Vagina (tissue), 2 donors: Measurements from ENCODE around the gene BRICD5. TPM values are rescaled to one million over a fixed set of nuclear protein-coding genes. Genes with fewer than 3 reads are reported as not detected.
A peak's percentile ranks its signal among the peaks of the same experiment; 100 is the strongest.

ENCODE experiments used
- DNase-seq, 2 donors: peaks; one replicate each; pipeline ENCODE4 v3.0.0-alpha.2; 2017; ENCODE audit errors: extremely low spot score in 2 of 2
- H3K27ac ChIP-seq: fragments of 200-600 bp; sonication (generic); one replicate; pipeline ENCODE4 v1.5.1; 2019
- H3K27me3 ChIP-seq: fragments of 200-600 bp; sonication (generic); one replicate; pipeline ENCODE4 v1.5.1; 2019
- H3K36me3 ChIP-seq, 2 donors: fragments of 200-600 bp; sonication (generic); one replicate each; pipeline ENCODE4 v1.5.1; 2017 to 2019
- H3K4me1 ChIP-seq: fragments of 200-600 bp; sonication (generic); one replicate; pipeline ENCODE4 v1.5.1; 2019
- H3K4me3 ChIP-seq, 2 donors: fragments of 200-600 bp; sonication (generic); 1 replicate in 1 of 2; 2 replicates in 1 of 2; pipeline ENCODE4 v1.5.1; 2016 to 2019
- H3K9me3 ChIP-seq: fragments of 200-600 bp; sonication (generic); one replicate; pipeline ENCODE4 v1.5.1; 2019
- CTCF ChIP-seq, 3 experiments: fragments of 450-650 bp in 2 of 3; fragments of 200-600 bp in 1 of 3; sonication (generic) in 1 of 3; IDR thresholded peaks; one replicate each; pipeline ENCODE4 v1.5.1; 2017 to 2019; ENCODE audit warnings: antibody characterized with exemption in 3 of 3, mild to moderate bottlenecking in 2 of 3, moderate library complexity in 2 of 3
- POLR2A ChIP-seq, 2 donors: fragments of 450-650 bp; IDR thresholded peaks; one replicate each; pipeline ENCODE4 v1.6.1; 2017; ENCODE audit warnings: antibody characterized with exemption in 2 of 2, mild to moderate bottlenecking in 2 of 2, moderate library complexity in 2 of 2
- POLR2AphosphoS5 ChIP-seq, 2 donors: sonication (generic); formaldehyde crosslinking; IDR thresholded peaks; one replicate each; pipeline ENCODE4 v1.9.0; 2017; ENCODE audit warnings: antibody characterized with exemption in 2 of 2, mild to moderate bottlenecking in 2 of 2, low read depth in 1 of 2; ENCODE audit not compliant: insufficient read depth in 1 of 2
- intact Hi-C: fragments of 100-400 bp; cut with DNase I; formaldehyde crosslinking; loops from one replicate; pipeline ENCODE4 v1.15.1; 2023
- total RNA-seq: library from RNA; depleted of rRNA; stranded (reverse); fragments of >200 nt; gene quantifications from one replicate; pipeline ENCODE4 v1.2.3, GENCODE V29; 2016

BRICD5 gene
- total RNA-seq, 1 donor from 2014 or later: 9.6 TPM

DNA sequence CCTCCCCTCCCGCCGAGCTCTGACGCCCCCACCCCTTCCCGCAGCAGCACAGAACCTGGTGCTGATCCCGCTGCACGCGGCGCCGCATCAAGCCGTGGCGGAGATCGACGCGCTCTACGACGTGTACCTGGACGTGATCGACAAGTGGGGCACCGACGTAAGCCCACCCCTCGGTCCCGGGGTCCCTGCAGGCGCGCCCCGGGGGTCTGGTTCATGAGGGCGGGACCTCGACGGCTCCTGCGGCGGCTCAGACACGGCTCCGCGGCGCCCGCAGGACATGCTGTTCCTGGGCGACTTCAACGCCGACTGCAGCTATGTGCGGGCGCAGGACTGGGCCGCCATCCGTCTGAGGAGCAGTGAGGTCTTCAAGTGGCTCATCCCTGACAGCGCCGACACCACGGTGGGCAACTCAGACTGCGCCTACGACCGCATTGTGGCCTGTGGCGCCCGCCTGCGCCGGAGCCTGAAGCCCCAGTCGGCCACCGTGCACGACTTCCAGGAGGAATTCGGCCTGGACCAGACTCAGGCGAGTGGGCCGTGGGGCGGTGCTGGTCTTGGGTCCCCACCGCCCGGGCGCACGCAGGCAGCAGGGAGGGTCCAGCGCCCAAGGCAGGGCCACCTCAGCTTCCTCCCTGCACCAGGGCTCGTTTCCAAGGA lies 27.0 kb upstream of the BRICD5 start:
- Histone ChIP-seq H3K27ac (no peak overlapping the region), H3K9me3 (no peaks in the 10 kb centered on the region), H3K36me3 (peaks cover 0 to 34% of the 10 kb centered on the region in 2 donors), H3K4me1 (peaks cover 22% of the 10 kb centered on the region), H3K27me3 (peaks cover 9% of the 10 kb centered on the region), H3K4me3 (no peak overlapping the region)
- TF ChIP-seq POLR2AphosphoS5 (IDR thresholded peaks at IDR 0.05; ENCODE audit: insufficient read depth in 1 of 2, low read depth in 1 of 2) (no peak), CTCF (IDR thresholded peaks at IDR 0.05) (no peak), POLR2A (IDR thresholded peaks at IDR 0.05) (no peak)
- DNase-seq: no peak
- intact Hi-C loops: no loop called here

DNA sequence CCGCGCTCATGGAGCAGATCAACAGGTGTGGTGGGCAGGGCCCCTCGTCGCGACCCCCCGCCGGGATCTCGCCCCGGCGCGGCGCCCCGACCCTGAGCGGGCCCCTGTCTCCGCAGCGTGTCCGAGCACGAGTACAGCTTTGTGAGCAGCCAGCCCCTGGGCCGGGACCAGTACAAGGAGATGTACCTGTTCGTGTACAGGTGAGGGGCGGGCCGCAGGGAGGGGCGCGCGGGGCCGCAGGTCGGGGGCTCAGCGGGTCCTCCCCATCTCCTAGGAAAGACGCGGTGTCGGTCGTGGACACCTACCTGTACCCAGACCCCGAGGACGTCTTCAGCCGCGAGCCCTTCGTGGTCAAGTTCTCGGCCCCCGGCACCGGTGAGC lies 26.4 kb upstream of the BRICD5 start:
- DNase-seq: no peak
- no peaks in the 10 kb centered on the region for H3K9me3 ChIP-seq
- H3K4me3 ChIP-seq: no peak overlapping the region
- TF ChIP-seq CTCF (IDR thresholded peaks at IDR 0.05): no peak
- TF ChIP-seq POLR2AphosphoS5 (IDR thresholded peaks at IDR 0.05; ENCODE audit: insufficient read depth in 1 of 2, low read depth in 1 of 2): no peak
- TF ChIP-seq POLR2A (IDR thresholded peaks at IDR 0.05): no peak
- peaks cover 0 to 36% of the 10 kb centered on the region in 2 donors for H3K36me3 ChIP-seq
- H3K27ac ChIP-seq: no peak overlapping the region
- H3K27me3 ChIP-seq: peaks cover 9% of the 10 kb centered on the region
- H3K4me1 ChIP-seq: peaks cover 22% of the 10 kb centered on the region
- intact Hi-C loops: no loop called here

DNA sequence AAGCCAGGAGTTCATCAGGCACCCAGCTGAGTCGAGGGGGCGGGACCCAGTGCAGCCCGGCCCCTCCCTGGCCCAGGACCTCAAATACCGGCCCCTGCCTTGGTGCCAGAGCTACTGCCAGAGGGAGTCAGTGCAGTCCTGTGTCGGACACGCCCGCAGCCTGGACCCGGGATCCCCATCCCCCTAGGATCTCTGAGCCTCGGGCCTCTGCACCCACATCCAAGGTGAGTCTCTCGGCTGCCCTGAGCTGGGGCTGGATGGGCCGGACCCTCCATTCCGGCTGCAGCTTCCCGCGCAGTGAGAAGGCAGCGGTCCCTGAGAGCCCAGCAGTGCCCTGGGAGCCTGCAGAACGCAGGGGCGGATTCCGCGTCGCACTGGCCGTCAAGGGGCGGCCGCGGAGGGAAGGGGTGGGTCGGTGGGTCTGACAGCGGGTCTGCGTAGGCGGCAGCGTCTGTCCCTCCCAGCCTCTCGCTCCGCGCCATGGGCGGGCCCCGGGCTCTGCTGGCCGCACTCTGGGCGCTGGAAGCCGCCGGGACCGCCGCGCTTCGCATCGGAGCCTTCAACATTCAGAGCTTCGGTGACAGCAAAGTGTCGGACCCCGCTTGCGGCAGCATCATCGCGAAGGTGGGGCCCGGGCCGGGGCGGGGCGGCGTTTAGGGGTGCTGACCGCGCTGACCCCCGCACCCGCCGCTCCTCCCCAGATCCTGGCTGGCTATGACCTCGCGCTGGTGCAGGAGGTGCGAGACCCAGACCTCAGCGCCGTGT lies 25.9 kb upstream of the BRICD5 start, which contains the start of gene DNASE1L2:
TSS of gene DNASE1L2 (plus strand) at position 108 of the 765 bp plus-strand sequence. CDS start at position 481, 373 bp downstream.
- DNase-seq: no peak
- Histone ChIP-seq H3K4me3 (peak within 1 kb of the TSS; percentile 3 to 22), H3K36me3 (peaks cover 0 to 42% of the 10 kb centered on the region in 2 donors), H3K27ac (no peak within 1 kb of the TSS), H3K4me1 (peaks cover 26% of the 10 kb centered on the region), H3K27me3 (peaks cover 9% of the 10 kb centered on the region), H3K9me3 (no peaks in the 10 kb centered on the region)
- TF ChIP-seq POLR2A (IDR thresholded peaks at IDR 0.05) (no peak), CTCF (IDR thresholded peaks at IDR 0.05) (no peak), POLR2AphosphoS5 (IDR thresholded peaks at IDR 0.05; ENCODE audit: insufficient read depth in 1 of 2, low read depth in 1 of 2) (no peak)
- intact Hi-C loops: no loop called here

DNA sequence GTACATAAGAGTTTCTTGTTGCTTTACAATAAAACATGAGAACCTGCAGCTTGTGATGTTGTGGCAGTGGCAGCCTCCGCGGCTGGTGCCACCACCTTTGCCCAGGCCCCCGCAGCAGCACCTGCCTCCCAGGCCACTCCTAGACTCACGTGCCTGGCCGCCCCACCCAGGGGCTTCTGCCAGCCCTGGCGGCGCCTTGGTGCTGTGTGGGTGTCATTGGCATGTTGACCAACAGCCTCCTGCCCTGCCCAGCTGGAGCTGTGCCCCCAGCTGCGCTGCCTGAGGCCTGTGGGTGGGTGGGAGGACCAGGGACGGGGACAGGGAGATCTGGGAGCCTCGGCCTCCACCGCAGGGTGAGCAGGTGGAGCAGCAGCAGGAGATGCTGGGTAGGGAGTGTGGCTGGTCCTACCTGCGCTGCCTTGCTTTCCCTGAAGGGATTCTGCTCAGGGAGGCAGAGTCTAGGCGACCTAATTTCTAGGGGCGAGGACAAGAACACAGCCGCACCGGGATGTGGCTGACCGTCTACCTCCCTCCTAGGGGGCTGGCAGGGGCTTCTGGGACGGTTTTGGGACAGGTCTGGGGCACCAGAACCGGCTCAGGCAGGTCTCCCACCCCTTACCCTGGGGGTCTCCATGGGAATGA lies 25.2 kb upstream of the BRICD5 start:
- no peaks in the 10 kb centered on the region for H3K9me3 ChIP-seq
- no peak for DNase-seq
- H3K27ac ChIP-seq: no peak overlapping the region
- no peak for TF ChIP-seq POLR2A (IDR thresholded peaks at IDR 0.05)
- no peak for TF ChIP-seq POLR2AphosphoS5 (IDR thresholded peaks at IDR 0.05; ENCODE audit: insufficient read depth in 1 of 2, low read depth in 1 of 2)
- TF ChIP-seq CTCF (IDR thresholded peaks at IDR 0.05): no peak
- H3K27me3 ChIP-seq: peaks cover 9% of the 10 kb centered on the region
- H3K4me1 ChIP-seq: peaks cover 33% of the 10 kb centered on the region
- no peak overlapping the region for H3K4me3 ChIP-seq
- intact Hi-C loops: no loop called here
- peaks cover 0 to 47% of the 10 kb centered on the region in 2 donors for H3K36me3 ChIP-seq
